ENCODE data around the gene GZMM. TPM values are rescaled to one million over a fixed set of nuclear protein-coding genes. Genes with fewer than 3 reads are reported as not detected.

The GZMM gene
- total and polyA plus RNA-seq, 10 donors: 3.9 to 19.5 (median 14.9) TPM

GRCh38 chr19:497869-498510, 45.9 kb upstream of the GZMM start:
- Histone ChIP-seq H3K4me3 (peak overlapping the region in 3 of 8 donors; percentile 7 to 51 (median 18)), H3K36me3 (no peaks in the 10 kb centered on the region), H3K4me1 (peaks cover 5 to 62% (median 33%) of the 10 kb centered on the region in 6 donors), H3K9me3 (no peaks in the 10 kb centered on the region), H3K27ac (no peak overlapping the region), H3K27me3 (replicated peaks in 1 of 7) (peaks cover 8 to 58% (median 26%) of the 10 kb centered on the region in 7 donors)
- TF ChIP-seq CTCF (IDR thresholded peaks at IDR 0.05 in 8 of 11, conservative IDR thresholded peaks at IDR 0.05 in 3 of 11): no peak
- TF ChIP-seq POLR2A (IDR thresholded peaks at IDR 0.05): no peak
- no peak for TF ChIP-seq POLR2AphosphoS5 (IDR thresholded peaks at IDR 0.05)
- 7 to 14% (median 11%) methylated on average over 28 to 50 of the region's 50 CpGs for WGBS, 5 donors
- intact Hi-C loops (cut with DNase I; ENCODE audit: low total_unique reads): no loop called here
- peak; percentile 77 for DNase-seq

DNA sequence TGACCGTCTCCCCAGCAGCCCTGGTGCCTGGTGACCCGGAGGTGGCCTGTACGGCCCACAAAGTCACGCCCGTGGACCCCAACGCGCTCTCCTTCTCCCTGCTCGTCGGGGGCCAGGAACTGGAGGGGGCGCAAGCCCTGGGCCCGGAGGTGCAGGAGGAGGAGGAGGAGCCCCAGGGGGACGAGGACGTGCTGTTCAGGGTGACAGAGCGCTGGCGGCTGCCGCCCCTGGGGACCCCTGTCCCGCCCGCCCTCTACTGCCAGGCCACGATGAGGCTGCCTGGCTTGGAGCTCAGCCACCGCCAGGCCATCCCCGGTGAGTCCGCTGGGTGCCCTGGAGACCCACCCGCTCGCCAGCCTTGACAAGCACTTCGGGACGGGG, 45.4 kb upstream of the GZMM start:
- peaks cover 5 to 57% (median 29%) of the 10 kb centered on the region in 6 donors for H3K4me1 ChIP-seq
- H3K36me3 ChIP-seq: no peaks in the 10 kb centered on the region
- H3K27ac ChIP-seq: no peak overlapping the region
- intact Hi-C loops (cut with DNase I; ENCODE audit: low total_unique reads): no loop called here
- TF ChIP-seq CTCF (IDR thresholded peaks at IDR 0.05 in 8 of 11, conservative IDR thresholded peaks at IDR 0.05 in 3 of 11): no peak
- TF ChIP-seq POLR2A (IDR thresholded peaks at IDR 0.05): no peak
- TF ChIP-seq POLR2AphosphoS5 (IDR thresholded peaks at IDR 0.05): no peak
- no peaks in the 10 kb centered on the region for H3K9me3 ChIP-seq
- no peak overlapping the region for H3K4me3 ChIP-seq
- DNase-seq: no peak
- 23 to 32% (median 28%) methylated on average over 11 to 26 of the region's 26 CpGs for WGBS, 5 donors
- H3K27me3 ChIP-seq (replicated peaks in 1 of 7): peaks cover 8 to 58% (median 26%) of the 10 kb centered on the region in 7 donors

DNA sequence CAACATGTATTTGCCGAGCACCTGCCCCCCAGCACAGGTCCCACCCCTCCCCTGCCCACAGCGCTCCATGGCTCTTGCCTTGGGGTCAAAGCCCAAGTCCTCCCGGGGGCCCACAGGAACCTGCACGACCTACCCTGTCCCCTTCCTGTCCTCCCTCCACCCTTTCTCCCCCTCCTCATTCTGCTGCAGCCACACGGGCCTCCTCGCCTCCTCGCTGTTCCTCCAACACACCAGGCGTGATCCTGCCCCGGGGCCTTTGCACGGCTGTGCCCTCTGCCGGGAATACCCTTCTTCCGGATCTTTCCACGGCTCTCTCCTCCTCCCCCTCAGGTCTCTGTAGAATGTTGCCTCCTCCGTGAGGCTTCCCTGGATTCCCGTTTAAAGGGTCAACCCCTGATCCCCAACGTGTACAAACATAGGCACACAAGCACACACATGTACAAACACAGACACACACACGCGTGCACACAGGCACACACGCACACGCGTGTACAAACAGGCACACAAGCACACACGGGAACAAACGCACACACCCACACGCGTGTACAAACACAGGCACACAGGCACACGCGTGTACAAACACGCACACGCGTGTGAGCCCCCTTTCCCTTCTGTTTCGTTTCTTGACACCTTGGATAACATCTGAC, 44.8 kb upstream of the GZMM start:
- no peak for TF ChIP-seq CTCF (IDR thresholded peaks at IDR 0.05 in 8 of 11, conservative IDR thresholded peaks at IDR 0.05 in 3 of 11)
- no peak for TF ChIP-seq POLR2AphosphoS5 (IDR thresholded peaks at IDR 0.05)
- TF ChIP-seq POLR2A (IDR thresholded peaks at IDR 0.05): no peak
- no peaks in the 10 kb centered on the region for H3K36me3 ChIP-seq
- no peak overlapping the region for H3K27ac ChIP-seq
- whole genome bisulfite sequencing, 5 donors: 74 to 76% (median 75%) methylated on average over 31 of the region's 31 CpGs
- H3K4me3 ChIP-seq: no peak overlapping the region
- H3K9me3 ChIP-seq: no peaks in the 10 kb centered on the region
- peaks cover 8 to 56% (median 26%) of the 10 kb centered on the region in 7 donors for H3K27me3 ChIP-seq (replicated peaks in 1 of 7)
- no peak for DNase-seq
- peaks cover 5 to 52% (median 26%) of the 10 kb centered on the region in 6 donors for H3K4me1 ChIP-seq
- intact Hi-C loops (cut with DNase I; ENCODE audit: low total_unique reads): no loop called here

DNA sequence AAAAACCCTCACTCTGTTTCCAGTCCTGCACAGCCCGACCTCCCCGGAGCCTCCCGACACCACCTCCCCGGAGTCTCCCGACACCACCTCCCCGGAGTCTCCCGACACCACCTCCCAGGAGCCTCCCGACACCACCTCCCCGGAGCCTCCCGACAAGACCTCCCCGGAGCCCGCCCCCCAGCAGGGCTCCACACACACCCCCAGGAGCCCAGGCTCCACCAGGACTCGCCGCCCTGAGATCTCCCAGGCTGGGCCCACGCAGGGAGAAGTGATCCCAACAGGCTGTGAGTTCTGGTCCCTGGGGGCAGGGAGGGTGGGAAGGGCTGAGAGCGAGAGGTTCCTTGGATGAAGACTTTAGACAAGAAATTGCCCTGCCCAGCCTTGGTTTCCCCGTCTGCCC, 42.2 kb upstream of the GZMM start:
- Histone ChIP-seq H3K36me3 (no peaks in the 10 kb centered on the region), H3K4me1 (peaks cover 4 to 43% (median 25%) of the 10 kb centered on the region in 6 donors), H3K27me3 (replicated peaks in 1 of 7) (peaks cover 6 to 32% (median 19%) of the 10 kb centered on the region in 7 donors), H3K4me3 (no peak overlapping the region), H3K9me3 (no peaks in the 10 kb centered on the region), H3K27ac (peak overlapping the region in 5 of 8 donors; percentile 45 to 87 (median 72))
- intact Hi-C loops (cut with DNase I; ENCODE audit: low total_unique reads): no loop called here
- DNase-seq: no peak
- 83 to 92% (median 85%) methylated on average over 16 to 17 of the region's 17 CpGs for WGBS, 5 donors
- TF ChIP-seq POLR2A (IDR thresholded peaks at IDR 0.05): no peak
- no peak for TF ChIP-seq POLR2AphosphoS5 (IDR thresholded peaks at IDR 0.05)
- no peak for TF ChIP-seq CTCF (IDR thresholded peaks at IDR 0.05 in 8 of 11, conservative IDR thresholded peaks at IDR 0.05 in 3 of 11)

Data from spleen (tissue), 11 donors.